ENCODE measurements around the gene GLP2R.

Gene GLP2R

GRCh38 chr17:9859781-9860180, 34.1 kb downstream of the GLP2R start:
- no peak for ATAC-seq (ENCODE audit: low read depth)
- no peaks in the 10 kb centered on the region for H3K9me3 ChIP-seq (ENCODE audit: severe bottlenecking)
- H3K4me1 ChIP-seq (ENCODE audit: insufficient read depth, poor library complexity, severe bottlenecking): no peaks in the 10 kb centered on the region
- no peak overlapping the region for H3K4me3 ChIP-seq (ENCODE audit: severe bottlenecking)
- H3K27ac ChIP-seq (ENCODE audit: poor library complexity, severe bottlenecking): no peak overlapping the region
- no peak for DNase-seq (ENCODE audit: low spot score)
- TF ChIP-seq CTCF (IDR thresholded peaks at IDR 0.05; ENCODE audit: poor library complexity, severe bottlenecking): no peak
- no peaks in the 10 kb centered on the region for H3K36me3 ChIP-seq (ENCODE audit: low read depth)
- no peaks in the 10 kb centered on the region for H3K27me3 ChIP-seq (ENCODE audit: insufficient read depth, poor library complexity, severe bottlenecking)

GRCh38 chr17:9860851-9861250, 35.1 kb downstream of the GLP2R start:
- no peaks in the 10 kb centered on the region for H3K27me3 ChIP-seq (ENCODE audit: insufficient read depth, poor library complexity, severe bottlenecking)
- no peak overlapping the region for H3K27ac ChIP-seq (ENCODE audit: poor library complexity, severe bottlenecking)
- ATAC-seq (ENCODE audit: low read depth) (no peak), DNase-seq (ENCODE audit: low spot score) (no peak)
- no peak overlapping the region for H3K4me3 ChIP-seq (ENCODE audit: severe bottlenecking)
- no peaks in the 10 kb centered on the region for H3K4me1 ChIP-seq (ENCODE audit: insufficient read depth, poor library complexity, severe bottlenecking)
- H3K9me3 ChIP-seq (ENCODE audit: severe bottlenecking): no peaks in the 10 kb centered on the region
- no peaks in the 10 kb centered on the region for H3K36me3 ChIP-seq (ENCODE audit: low read depth)
- no peak for TF ChIP-seq CTCF (IDR thresholded peaks at IDR 0.05; ENCODE audit: poor library complexity, severe bottlenecking)

- ATAC-seq (ENCODE audit: low read depth) (no peak), DNase-seq (ENCODE audit: low spot score) (no peak)
- H3K27me3 ChIP-seq (ENCODE audit: insufficient read depth, poor library complexity, severe bottlenecking): no peaks in the 10 kb centered on the region
- H3K4me3 ChIP-seq (ENCODE audit: severe bottlenecking): no peak overlapping the region
- no peaks in the 10 kb centered on the region for H3K4me1 ChIP-seq (ENCODE audit: insufficient read depth, poor library complexity, severe bottlenecking)
- H3K9me3 ChIP-seq (ENCODE audit: severe bottlenecking): no peaks in the 10 kb centered on the region
- H3K36me3 ChIP-seq (ENCODE audit: low read depth): no peaks in the 10 kb centered on the region
- no peak for TF ChIP-seq CTCF (IDR thresholded peaks at IDR 0.05; ENCODE audit: poor library complexity, severe bottlenecking)
- H3K27ac ChIP-seq (ENCODE audit: poor library complexity, severe bottlenecking): no peak overlapping the region
Measured at GRCh38 chr17:9862220-9862619, 36.5 kb downstream of the GLP2R start.

GRCh38 chr17:9862949-9863348, 37.2 kb downstream of the GLP2R start:
- Histone ChIP-seq H3K4me1 (ENCODE audit: insufficient read depth, poor library complexity, severe bottlenecking) (no peaks in the 10 kb centered on the region), H3K27ac (ENCODE audit: poor library complexity, severe bottlenecking) (no peak overlapping the region), H3K27me3 (ENCODE audit: insufficient read depth, poor library complexity, severe bottlenecking) (no peaks in the 10 kb centered on the region), H3K4me3 (ENCODE audit: severe bottlenecking) (no peak overlapping the region), H3K9me3 (ENCODE audit: severe bottlenecking) (no peaks in the 10 kb centered on the region), H3K36me3 (ENCODE audit: low read depth) (no peaks in the 10 kb centered on the region)
- DNase-seq (ENCODE audit: low spot score) (no peak), ATAC-seq (ENCODE audit: low read depth) (no peak)
- no peak for TF ChIP-seq CTCF (IDR thresholded peaks at IDR 0.05; ENCODE audit: poor library complexity, severe bottlenecking)

GRCh38 chr17:9865586-9865985, 39.9 kb downstream of the GLP2R start:
- DNase-seq (ENCODE audit: low spot score) (no peak), ATAC-seq (ENCODE audit: low read depth) (no peak)
- Histone ChIP-seq H3K27me3 (ENCODE audit: insufficient read depth, poor library complexity, severe bottlenecking) (no peaks in the 10 kb centered on the region), H3K36me3 (ENCODE audit: low read depth) (no peaks in the 10 kb centered on the region), H3K9me3 (ENCODE audit: severe bottlenecking) (no peaks in the 10 kb centered on the region), H3K4me1 (ENCODE audit: insufficient read depth, poor library complexity, severe bottlenecking) (no peaks in the 10 kb centered on the region), H3K27ac (ENCODE audit: poor library complexity, severe bottlenecking) (no peak overlapping the region), H3K4me3 (ENCODE audit: severe bottlenecking) (no peak overlapping the region)
- TF ChIP-seq CTCF (IDR thresholded peaks at IDR 0.05; ENCODE audit: poor library complexity, severe bottlenecking): no peak
